HFFc6 (cell line): ENCODE data around the gene LDLRAD4. TPM values are rescaled to one million over a fixed set of nuclear protein-coding genes. Genes with fewer than 3 reads are reported as not detected.

Source experiments
- DNase-seq: peaks from one replicate; pipeline ENCODE4 v3.0.0-alpha.2; 2018
- H3K27ac Mint-ChIP-seq: 2 replicates; pipeline ENCODE4 v1.8.0; 2020; ENCODE audit warnings: mild to moderate bottlenecking, mixed read lengths
- H3K27me3 Mint-ChIP-seq: 2 replicates; pipeline ENCODE4 v1.8.0; 2021; ENCODE audit warnings: mild to moderate bottlenecking, moderate library complexity, mixed read lengths; ENCODE audit not compliant: insufficient read depth
- H3K36me3 Mint-ChIP-seq: 2 replicates; pipeline ENCODE4 v1.8.0; 2021; ENCODE audit warnings: low read depth, mixed read lengths
- H3K4me1 Mint-ChIP-seq: 2 replicates; pipeline ENCODE4 v1.8.0; 2020; ENCODE audit warnings: low read depth, mixed read lengths
- H3K4me3 Mint-ChIP-seq: 2 replicates; pipeline ENCODE4 v1.8.0; 2020; ENCODE audit warnings: mild to moderate bottlenecking, moderate library complexity, mixed read lengths
- H3K9me3 Mint-ChIP-seq: 2 replicates; pipeline ENCODE4 v1.8.0; 2020; ENCODE audit warnings: mild to moderate bottlenecking, mixed read lengths
- CTCF ChIP-seq: fragments of 200-600 bp; sonication (generic); IDR thresholded peaks from 2 replicates; pipeline ENCODE4 v1.5.0; 2021; ENCODE audit warnings: antibody characterized with exemption, mild to moderate bottlenecking
- total RNA-seq, 6 experiments: library from RNA; stranded (reverse); fragmentation: NEBNext Ultra II Directional; extraction: Animal tissue kit (Norgen Biotek cat#: 25700); gene quantifications; 2 replicates in 1 of 6; 3 replicates in 5 of 6; pipeline ENCODE4 v1.2.3, GENCODE V29; 2021

The LDLRAD4 gene
- total RNA-seq, 6 experiments from 2014 or later, result not detected

- Mint-ChIP-seq H3K9me3 (peaks cover 7% of the 10 kb centered on the region; the same call in 1 of the 2 replicates), H3K27me3 (peaks cover 12% of the 10 kb centered on the region; the same call in 1 of the 2 replicates), H3K4me1 (peaks cover 17% of the 10 kb centered on the region; the same call in 1 of the 2 replicates), H3K36me3 (no peaks in the 10 kb centered on the region), H3K27ac (peak overlapping the region; percentile 58), H3K4me3 (peak overlapping the region; percentile 70; the same call in 1 of the 2 replicates)
- no peak for TF ChIP-seq CTCF
- no peak for DNase-seq
Measured at GRCh38 chr18:13382366-13382953, 163.9 kb downstream of the LDLRAD4 start.

DNA sequence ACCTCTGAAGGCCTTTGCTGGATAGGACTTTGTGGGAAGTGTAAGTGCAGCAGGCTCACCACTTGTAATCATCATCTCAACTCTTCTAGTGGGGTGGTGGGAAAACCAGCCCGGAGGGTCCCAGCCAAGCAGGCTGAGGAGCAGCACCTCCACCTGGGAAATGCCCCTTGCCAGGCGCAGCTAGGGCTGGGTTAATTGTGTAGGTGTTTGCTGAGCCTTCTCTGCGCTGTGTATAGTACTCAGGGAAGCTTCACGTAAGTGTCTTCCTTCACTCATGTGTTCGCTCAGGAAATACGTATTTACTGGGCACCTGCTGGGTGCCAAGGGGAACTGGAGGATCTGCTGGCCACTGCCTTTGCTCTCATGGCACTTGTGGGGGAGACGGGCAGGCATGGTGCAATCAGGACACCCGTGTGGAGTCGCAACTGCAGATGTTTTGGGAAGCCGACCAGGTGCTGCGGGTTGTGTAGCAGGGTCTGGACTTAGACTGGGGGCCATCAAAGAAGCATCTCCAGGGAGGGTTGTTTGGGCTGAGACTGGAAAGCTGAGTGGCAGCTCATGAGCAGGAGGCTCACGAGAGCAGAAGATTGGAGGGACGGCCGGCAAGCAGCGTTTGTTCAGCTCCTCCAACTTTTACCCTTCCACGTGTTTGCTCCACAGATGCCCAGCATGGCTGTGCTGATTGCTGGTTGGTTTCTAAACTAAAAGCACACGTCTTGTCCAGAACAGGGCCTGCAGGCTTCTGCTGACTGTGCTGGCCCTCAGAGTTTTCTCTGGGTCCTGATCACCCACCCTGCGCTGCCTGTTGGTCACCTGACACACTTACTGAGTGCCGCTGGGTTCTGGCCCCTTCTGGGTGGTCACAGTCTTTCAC is 164.6 kb downstream of the LDLRAD4 start:
- TF ChIP-seq CTCF, result no peak
- Mint-ChIP-seq H3K27ac (no peak overlapping the region), H3K4me3 (no peak overlapping the region), H3K9me3 (peaks cover 13% of the 10 kb centered on the region; the same call in 1 of the 2 replicates), H3K27me3 (peaks cover 12% of the 10 kb centered on the region; the same call in 1 of the 2 replicates), H3K4me1 (peaks cover 22% of the 10 kb centered on the region; the same call in 1 of the 2 replicates), H3K36me3 (peaks cover 3% of the 10 kb centered on the region; the same call in 1 of the 2 replicates)
- no peak for DNase-seq

DNA sequence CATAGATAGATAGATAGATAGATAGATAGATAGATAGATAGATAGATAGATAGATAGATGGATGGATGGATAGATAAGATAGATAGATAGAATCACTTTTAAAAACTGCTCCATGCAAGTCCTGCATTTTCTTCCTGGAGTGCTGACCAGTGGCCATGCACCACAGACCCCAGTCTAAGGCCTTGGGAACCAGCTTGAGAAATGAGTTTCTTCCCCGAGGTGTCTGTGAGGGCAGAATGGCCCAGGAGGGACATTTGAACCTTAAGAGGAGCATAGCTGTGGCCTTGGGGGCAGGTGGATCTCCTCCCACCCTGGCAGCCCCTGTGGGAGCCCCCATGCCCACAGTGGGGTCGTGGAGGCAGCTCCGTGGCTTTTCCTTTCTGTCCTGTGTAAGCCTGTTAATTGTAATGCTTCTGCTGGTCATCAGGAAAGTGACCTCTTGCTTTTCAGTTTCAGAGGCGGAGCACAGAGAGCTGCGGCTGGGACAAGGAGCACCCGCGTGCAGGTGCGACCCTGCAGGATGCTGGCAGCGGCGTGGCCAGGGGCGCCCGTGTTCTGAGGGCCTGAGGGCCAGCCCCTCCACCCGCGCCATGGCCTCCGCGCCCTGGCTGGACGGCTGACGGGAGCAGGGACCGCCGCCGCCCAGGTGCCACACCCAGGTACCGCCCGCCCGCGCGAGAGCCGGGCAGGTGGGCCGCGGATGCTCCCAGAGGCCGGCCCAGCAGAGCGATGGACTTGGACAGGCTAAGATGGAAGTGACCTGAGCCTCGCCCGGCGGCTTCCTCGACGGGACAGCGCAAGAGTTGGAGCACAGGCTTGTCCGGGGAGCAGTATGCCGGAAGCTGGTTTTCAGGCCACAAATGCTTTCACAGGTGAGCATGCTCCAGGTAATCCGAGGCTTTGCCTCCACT is 168.6 kb downstream of the LDLRAD4 start:
- peaks cover 6% of the 10 kb centered on the region; the same call in 1 of the 2 replicates for H3K27me3 Mint-ChIP-seq
- no peak for TF ChIP-seq CTCF
- peaks cover 10% of the 10 kb centered on the region; the same call in 1 of the 2 replicates for H3K4me1 Mint-ChIP-seq
- H3K27ac Mint-ChIP-seq, result no peak overlapping the region
- H3K9me3 Mint-ChIP-seq, result peaks cover 14% of the 10 kb centered on the region; the same call in 1 of the 2 replicates
- no peak overlapping the region for H3K4me3 Mint-ChIP-seq
- H3K36me3 Mint-ChIP-seq, result peaks cover 6% of the 10 kb centered on the region; the same call in 1 of the 2 replicates
- no peak for DNase-seq

DNA sequence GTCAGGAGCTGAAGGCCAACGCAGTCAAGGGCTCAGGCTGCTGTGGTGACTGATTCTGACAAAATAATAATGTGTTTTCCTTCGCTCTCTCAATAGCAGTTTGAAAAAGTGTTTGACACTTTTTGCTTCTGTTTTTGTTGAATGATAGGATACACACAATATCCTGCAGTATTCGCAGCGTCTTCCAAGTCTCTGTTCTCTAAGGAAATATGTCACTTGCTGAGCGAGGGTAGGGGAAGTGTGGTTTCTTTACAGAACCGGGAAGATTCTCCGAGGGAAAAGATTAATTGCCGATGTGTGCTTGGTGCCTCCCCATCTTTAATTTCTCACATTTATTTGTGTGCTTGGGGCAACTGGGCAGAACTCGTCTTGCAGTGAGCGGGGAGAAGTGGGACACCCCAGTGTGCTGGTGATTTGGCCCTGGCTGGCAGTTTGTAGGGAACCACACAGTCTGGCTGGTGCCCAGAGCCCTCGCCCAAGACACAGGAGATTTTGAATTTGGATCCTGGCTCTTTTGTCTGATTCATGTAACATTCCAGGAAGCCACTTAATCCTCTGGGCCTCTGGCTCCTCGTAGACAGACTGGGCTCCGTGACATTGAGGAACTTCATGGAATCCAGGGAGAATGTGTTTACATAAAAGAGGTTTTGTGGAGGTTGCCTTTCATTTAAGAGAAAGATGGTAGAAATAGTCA is 169.4 kb downstream of the LDLRAD4 start:
- Mint-ChIP-seq H3K27ac (no peak overlapping the region), H3K4me3 (no peak overlapping the region), H3K9me3 (peaks cover 14% of the 10 kb centered on the region; the same call in 1 of the 2 replicates), H3K27me3 (peaks cover 3% of the 10 kb centered on the region; the same call in 1 of the 2 replicates), H3K4me1 (peaks cover 7% of the 10 kb centered on the region; the same call in 1 of the 2 replicates), H3K36me3 (peaks cover 6% of the 10 kb centered on the region; the same call in 1 of the 2 replicates)
- no peak for DNase-seq
- TF ChIP-seq CTCF, result no peak
